Thymus (tissue), 11 donors: ENCODE results near the gene MGMT. TPM values are rescaled to one million over a fixed set of nuclear protein-coding genes. Genes with fewer than 3 reads are reported as not detected.

Source experiments
- DNase-seq, 9 donors: peaks; one replicate each; pipeline ENCODE4 v3.0.0-alpha.2; 2013; ENCODE audit warnings: low spot score in 9 of 9, low read depth in 6 of 9, missing footprints in 1 of 9
- H3K27ac ChIP-seq, 2 donors: one replicate each; pipeline ENCODE4 v1.5.1; 2013; ENCODE audit warnings: control low read depth in 1 of 2, low read depth in 1 of 2, low read length in 1 of 2, mild to moderate bottlenecking in 1 of 2, moderate library complexity in 1 of 2
- H3K27me3 ChIP-seq, 2 donors: one replicate each; pipeline ENCODE4 v1.5.1; 2013; ENCODE audit warnings: low read length in 1 of 2; ENCODE audit not compliant: control insufficient read depth in 2 of 2, insufficient read depth in 1 of 2
- H3K36me3 ChIP-seq, 2 donors: one replicate each; pipeline ENCODE4 v1.5.1; 2013; ENCODE audit warnings: low read length in 1 of 2, mild to moderate bottlenecking in 1 of 2, moderate library complexity in 1 of 2; ENCODE audit not compliant: control insufficient read depth in 2 of 2, insufficient read depth in 2 of 2
- H3K4me1 ChIP-seq, 2 donors: one replicate each; pipeline ENCODE4 v1.5.1; 2013; ENCODE audit warnings: low read length in 2 of 2; ENCODE audit not compliant: control insufficient read depth in 2 of 2, insufficient read depth in 2 of 2
- H3K4me3 ChIP-seq, 2 donors: one replicate each; pipeline ENCODE4 v1.5.1; 2013; ENCODE audit warnings: low read length in 2 of 2, control low read depth in 1 of 2, mild to moderate bottlenecking in 1 of 2
- H3K9me3 ChIP-seq, 2 donors: one replicate each; pipeline ENCODE4 v1.5.1; 2013; ENCODE audit warnings: low read length in 1 of 2, mild to moderate bottlenecking in 1 of 2; ENCODE audit not compliant: control insufficient read depth in 2 of 2, insufficient read depth in 1 of 2
- WGBS: extraction: QIAGEN DNeasy Blood & Tissue Kit; methylation state at CpG from one replicate; pipeline ENCODE4 v1.1.7; 2013; 5-methylcytosine and 5-hydroxymethylcytosine counted together
- polyA plus RNA-seq: library from polyadenylated mRNA; stranded (reverse); fragments of 200-250 nt; gene quantifications from one replicate; pipeline ENCODE4 v1.2.3, GENCODE V29; 2013
- total RNA-seq: library from RNA; stranded (reverse); fragments of 120-200 nt; gene quantifications from one replicate; pipeline ENCODE4 v1.2.4, GENCODE V29; 2013
- donor health status: healthy.

The MGMT gene
- total and polyA plus RNA-seq, 2 donors = 20.9 to 42.4 TPM

DNA sequence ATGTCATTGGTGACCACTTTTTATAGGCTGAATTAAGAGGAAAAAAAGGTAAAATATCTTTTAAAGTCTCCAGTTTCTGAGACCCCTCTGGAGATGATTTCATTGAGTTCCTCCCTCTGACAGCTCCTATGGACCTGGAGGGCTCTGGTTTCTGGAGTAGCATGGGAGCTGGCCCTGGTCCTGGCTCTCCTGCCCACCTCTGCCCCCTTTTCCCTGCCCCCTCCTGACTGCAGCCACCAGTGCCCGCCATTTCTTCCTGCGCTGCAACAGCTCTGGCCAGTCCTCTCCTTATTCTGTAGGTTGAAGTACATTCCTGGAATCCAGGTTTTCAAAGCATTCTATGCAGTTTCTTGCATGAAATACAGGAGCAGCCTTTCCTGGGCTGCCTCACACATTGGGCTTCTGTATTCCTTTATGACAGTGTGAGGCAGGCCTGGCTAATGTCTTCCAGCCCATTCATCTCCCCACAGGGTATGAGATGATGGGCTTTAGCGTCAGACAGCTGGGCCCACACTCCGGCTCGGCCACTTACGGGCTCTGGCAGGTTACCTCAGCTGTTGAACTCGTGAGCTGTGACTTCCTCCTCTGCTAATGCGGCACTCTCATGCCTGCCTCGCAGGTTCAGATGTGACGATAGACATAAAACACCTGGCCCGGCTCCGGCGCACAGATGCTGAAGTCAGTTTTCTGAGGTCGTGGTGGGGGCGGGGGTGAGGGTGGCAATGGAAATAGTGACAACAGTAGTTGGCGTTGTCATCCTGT, 101.7 kb downstream of the MGMT start:
- peaks cover 6 to 19% of the 10 kb centered on the region in 2 donors for H3K4me1 ChIP-seq
- H3K27ac ChIP-seq = peak overlapping the region; percentile 56 to 94
- DNase-seq = peak; percentile 30 to 84 (median 71)
- H3K4me3 ChIP-seq = no peak overlapping the region
- no peaks in the 10 kb centered on the region for H3K36me3 ChIP-seq
- peaks cover 0 to 7% of the 10 kb centered on the region in 2 donors for H3K9me3 ChIP-seq
- no peaks in the 10 kb centered on the region for H3K27me3 ChIP-seq
- WGBS = 73% methylated on average over 16 of the region's 16 CpGs

DNA sequence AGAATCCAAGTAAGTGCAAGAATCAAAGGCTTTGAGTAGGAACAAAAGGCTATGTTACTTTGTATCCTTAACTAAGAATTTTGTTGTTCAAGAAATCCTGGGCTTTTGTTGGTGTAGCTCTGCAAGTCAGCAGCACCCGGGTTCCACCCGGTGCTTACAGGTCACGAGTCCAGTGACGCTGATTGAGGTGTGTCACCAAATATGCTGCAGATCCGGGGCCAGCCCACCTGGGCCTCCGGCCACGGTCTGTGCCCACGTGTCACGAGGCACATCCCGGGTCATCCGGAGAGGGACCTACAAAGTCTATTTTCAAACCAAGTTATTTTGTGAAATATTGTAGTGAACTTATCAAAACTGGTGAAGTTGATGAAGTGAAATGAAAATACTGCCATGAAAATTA, 103.1 kb downstream of the MGMT start:
- Histone ChIP-seq H3K4me3 (no peak overlapping the region), H3K9me3 (peaks cover 0 to 7% of the 10 kb centered on the region in 2 donors), H3K4me1 (peaks cover 6 to 19% of the 10 kb centered on the region in 2 donors), H3K36me3 (no peaks in the 10 kb centered on the region), H3K27ac (no peak overlapping the region), H3K27me3 (no peaks in the 10 kb centered on the region)
- 98% methylated on average over 11 of the region's 11 CpGs for WGBS
- DNase-seq = no peak

- H3K9me3 ChIP-seq = peaks cover 0 to 5% of the 10 kb centered on the region in 2 donors
- no peaks in the 10 kb centered on the region for H3K4me1 ChIP-seq
- no peaks in the 10 kb centered on the region for H3K36me3 ChIP-seq
- WGBS = 97% methylated on average over 12 of the region's 12 CpGs
- no peak for DNase-seq
- no peaks in the 10 kb centered on the region for H3K27me3 ChIP-seq
- no peak overlapping the region for H3K27ac ChIP-seq
- no peak overlapping the region for H3K4me3 ChIP-seq
Observed at GRCh38 chr10:129579228-129579627, 112.2 kb downstream of the MGMT start.

DNA sequence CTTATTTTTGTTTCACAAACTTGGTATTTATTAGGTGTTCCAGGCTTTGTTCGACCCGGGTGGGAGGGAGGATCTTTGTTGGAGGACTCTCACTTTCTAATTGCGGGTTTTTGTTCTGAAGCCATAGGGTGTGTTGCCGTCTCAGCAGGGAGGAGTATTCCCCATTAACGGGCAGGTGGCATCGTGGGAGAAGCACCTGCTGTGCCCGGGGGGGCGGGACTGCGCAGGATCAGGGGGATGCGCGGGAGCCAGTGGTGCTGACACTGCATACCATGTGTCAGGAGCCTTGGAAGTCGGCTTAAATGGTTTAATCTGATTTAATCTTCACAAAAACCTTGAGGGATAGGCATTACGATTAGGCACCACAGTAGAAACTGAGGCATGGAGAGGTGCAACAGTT, 113.0 kb downstream of the MGMT start:
- DNase-seq = no peak
- H3K4me1 ChIP-seq = no peaks in the 10 kb centered on the region
- H3K4me3 ChIP-seq = no peak overlapping the region
- no peaks in the 10 kb centered on the region for H3K27me3 ChIP-seq
- H3K9me3 ChIP-seq = peaks cover 0 to 5% of the 10 kb centered on the region in 2 donors
- H3K27ac ChIP-seq = no peak overlapping the region
- 96% methylated on average over 13 of the region's 13 CpGs for WGBS
- H3K36me3 ChIP-seq = no peaks in the 10 kb centered on the region

- Histone ChIP-seq H3K4me3 (no peak overlapping the region), H3K27ac (no peak overlapping the region), H3K36me3 (no peaks in the 10 kb centered on the region), H3K27me3 (no peaks in the 10 kb centered on the region), H3K9me3 (peaks cover 0 to 12% of the 10 kb centered on the region in 2 donors), H3K4me1 (no peaks in the 10 kb centered on the region)
- peak in 1 of 9 donors; percentile 19 for DNase-seq
- 85% methylated on average over 9 of the region's 9 CpGs for WGBS
Observed at GRCh38 chr10:129580901-129581300, 113.9 kb downstream of the MGMT start.

DNA sequence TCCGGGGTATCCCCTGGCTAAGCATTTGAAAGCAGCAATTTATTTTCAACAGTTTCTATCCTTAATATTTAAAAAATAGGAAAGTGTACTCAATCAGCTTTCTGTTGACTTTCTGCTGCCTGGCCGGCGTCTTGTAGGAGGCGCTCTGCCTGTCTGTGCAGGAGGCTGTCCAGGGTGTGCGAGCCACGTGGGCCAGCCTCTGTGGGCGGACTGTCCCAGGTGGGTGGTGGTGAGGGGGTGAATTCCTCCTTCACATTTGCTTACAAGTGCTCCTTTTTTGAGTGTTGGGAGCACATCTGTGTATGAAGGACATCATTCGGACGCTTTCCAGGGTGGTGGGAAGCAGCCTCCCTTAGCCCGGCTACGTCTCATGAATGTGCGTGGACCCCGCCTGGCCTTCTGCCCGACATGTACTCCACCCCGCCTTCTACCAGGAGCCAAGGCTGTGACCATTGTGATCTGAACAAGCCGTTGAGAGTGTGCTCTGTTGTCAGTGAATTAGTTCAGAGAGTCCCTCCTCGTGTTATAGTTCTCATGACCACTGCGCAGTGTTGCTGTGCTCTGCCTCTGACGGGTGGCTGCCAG, 114.9 kb downstream of the MGMT start:
- 97% methylated on average over 19 of the region's 19 CpGs for WGBS
- Histone ChIP-seq H3K4me3 (no peak overlapping the region), H3K27me3 (no peaks in the 10 kb centered on the region), H3K9me3 (peaks cover under 1 to 19% of the 10 kb centered on the region in 2 donors), H3K27ac (no peak overlapping the region), H3K4me1 (no peaks in the 10 kb centered on the region), H3K36me3 (no peaks in the 10 kb centered on the region)
- DNase-seq = no peak

DNA sequence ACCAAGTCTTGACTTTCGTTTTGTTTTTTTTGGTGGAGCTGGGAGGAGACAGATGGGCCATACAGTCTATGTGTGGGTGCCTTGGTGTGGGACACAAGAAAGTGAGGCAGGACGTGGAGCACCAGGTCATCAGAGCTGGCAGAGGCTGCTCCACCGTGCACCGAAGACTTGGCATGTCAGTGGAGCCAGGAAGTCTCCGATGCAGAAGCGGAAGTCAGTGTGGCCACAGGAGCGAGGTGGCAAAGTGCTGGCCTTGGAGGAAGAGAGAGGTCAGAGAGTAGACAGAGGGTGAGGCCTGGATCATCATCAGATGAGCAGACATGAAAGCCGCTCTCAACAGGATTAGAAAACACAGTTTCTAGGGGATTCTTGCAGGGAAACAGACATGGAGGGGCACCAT, 116.8 kb downstream of the MGMT start:
- no peak overlapping the region for H3K4me3 ChIP-seq
- WGBS = 96% methylated on average over 8 of the region's 8 CpGs
- no peaks in the 10 kb centered on the region for H3K36me3 ChIP-seq
- no peak overlapping the region for H3K27ac ChIP-seq
- no peak for DNase-seq
- no peaks in the 10 kb centered on the region for H3K27me3 ChIP-seq
- peaks cover 3 to 29% of the 10 kb centered on the region in 2 donors for H3K9me3 ChIP-seq
- no peaks in the 10 kb centered on the region for H3K4me1 ChIP-seq

- Histone ChIP-seq H3K36me3 (peaks cover 0 to 3% of the 10 kb centered on the region in 2 donors), H3K27me3 (no peaks in the 10 kb centered on the region), H3K9me3 (peaks cover 4 to 42% of the 10 kb centered on the region in 2 donors), H3K4me3 (no peak overlapping the region), H3K27ac (no peak overlapping the region), H3K4me1 (no peaks in the 10 kb centered on the region)
- WGBS = over 99% methylated on average over 2 of the region's 2 CpGs
- no peak for DNase-seq
Observed at GRCh38 chr10:129586898-129587443, 119.9 kb downstream of the MGMT start.

DNA sequence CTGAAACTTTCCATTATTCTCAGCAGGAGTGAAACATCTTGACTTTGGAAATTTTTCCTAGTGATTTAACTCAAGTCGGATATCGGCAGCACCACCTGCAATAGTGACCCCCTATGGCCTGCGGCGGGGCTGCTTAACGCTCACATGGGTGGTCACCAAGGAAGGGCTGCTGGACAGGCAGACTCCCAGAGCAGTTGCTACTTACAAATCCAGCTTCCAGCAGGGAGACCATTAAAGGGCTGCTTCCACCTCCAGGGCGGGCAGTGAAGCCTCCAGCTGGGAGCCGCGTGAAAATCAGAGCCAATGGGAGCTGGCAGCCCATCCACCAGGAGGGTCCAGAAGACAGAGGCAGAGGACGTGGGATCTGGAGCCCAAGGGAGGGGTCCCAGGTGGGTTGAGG, 122.5 kb downstream of the MGMT start:
- Histone ChIP-seq H3K27me3 (no peaks in the 10 kb centered on the region), H3K36me3 (peaks cover 0 to 3% of the 10 kb centered on the region in 2 donors), H3K4me3 (no peak overlapping the region), H3K4me1 (no peaks in the 10 kb centered on the region), H3K9me3 (peaks cover 5 to 43% of the 10 kb centered on the region in 2 donors), H3K27ac (no peak overlapping the region)
- DNase-seq = no peak
- 98% methylated on average over 9 of the region's 9 CpGs for WGBS
